K562 (cell line): Measurements from ENCODE around the gene CHPF2. TPM values are rescaled to one million over a fixed set of nuclear protein-coding genes. Genes with fewer than 3 reads are reported as not detected.

Experiments used
- ELF2 ChIP-seq: fragments of 250-450 bp; sonication (Bioruptor Pico); IDR thresholded peaks from 2 replicates; pipeline ENCODE4 v1.5.0; 2021; ENCODE audit warnings: mild to moderate bottlenecking
- EWSR1 ChIP-seq: fragments of 450-650 bp; IDR thresholded peaks from 2 replicates; pipeline ENCODE4 v1.6.1; 2018; ENCODE audit warnings: borderline replicate concordance, mild to moderate bottlenecking, low read depth, moderate library complexity; ENCODE audit not compliant: partially characterized antibody
- FUS ChIP-seq: fragments of 200-400 bp; formaldehyde crosslinking; optimal IDR thresholded peaks from 2 replicates; pipeline ENCODE3; 2017; ENCODE audit warnings: low read depth, low read length
- GATAD2A ChIP-seq: fragments of 450-650 bp; IDR thresholded peaks from 2 replicates; pipeline ENCODE4 v1.6.1; 2017
- KAT8 ChIP-seq: fragments of 450-650 bp; IDR thresholded peaks from 2 replicates; pipeline ENCODE4 v1.6.1; 2016; ENCODE audit warnings: low read depth, mild to moderate bottlenecking
- KDM2B ChIP-seq: fragments of 250-450 bp; sonication (Bioruptor Pico); IDR thresholded peaks from 2 replicates; pipeline ENCODE4 v1.8.0; 2021; ENCODE audit warnings: mild to moderate bottlenecking, moderate library complexity
- MAZ ChIP-seq, 2 experiments: fragments of 450-650 bp in 1 of 2; sonication (generic) in 1 of 2; formaldehyde crosslinking; IDR thresholded peaks in 1 of 2; conservative IDR thresholded peaks in 1 of 2; 2 replicates each; pipeline versions ENCODE4 v1.4.0 to v1.5.0; 2020; ENCODE audit warnings: mild to moderate bottlenecking in 1 of 2, missing genetic modification reagents in 1 of 2
- MECOM ChIP-seq: fragments of 250-450 bp; sonication (Bioruptor Pico); IDR thresholded peaks from 2 replicates; pipeline ENCODE4 v1.8.0; 2022; ENCODE audit warnings: inconsistent platforms
- MYBL2 ChIP-seq, 2 experiments: fragments of 450-650 bp in 1 of 2; sonication (generic) in 1 of 2; formaldehyde crosslinking in 1 of 2; IDR thresholded peaks; 2 replicates each; pipeline versions ENCODE4 v1.6.1 to v1.8.1; 2017 to 2022; ENCODE audit warnings: borderline replicate concordance in 1 of 2, inconsistent platforms in 1 of 2, low read depth in 1 of 2, mild to moderate bottlenecking in 1 of 2, missing genetic modification reagents in 1 of 2, moderate library complexity in 1 of 2
- NR3C1 ChIP-seq: sonication (generic); formaldehyde crosslinking; IDR thresholded peaks from 2 replicates; pipeline ENCODE4 v1.8.1; 2022; ENCODE audit warnings: missing genetic modification reagents
- PRPF4 ChIP-seq: fragments of 200-400 bp; formaldehyde crosslinking; IDR thresholded peaks from one replicate; pipeline ENCODE4 v1.6.1; 2017; ENCODE audit warnings: low read length, low read depth, mild to moderate bottlenecking; ENCODE audit not compliant: insufficient read depth, poor library complexity, severe bottlenecking
- PURB ChIP-seq: sonication (generic); formaldehyde crosslinking; IDR thresholded peaks from 2 replicates; pipeline ENCODE4 v1.9.0; 2021; ENCODE audit warnings: low read depth, mild to moderate bottlenecking, missing genetic modification reagents
- SAP30 ChIP-seq: fragments of 200-600 bp; sonication (generic); IDR thresholded peaks from 2 replicates; pipeline ENCODE4 v1.6.1; 2012; ENCODE audit warnings: borderline replicate concordance, low read depth, mild to moderate bottlenecking, moderate library complexity, low read length, control low read depth, inconsistent platforms; ENCODE audit not compliant: insufficient read depth, poor library complexity, severe bottlenecking
- SIRT6 ChIP-seq: IDR thresholded peaks from one replicate; pipeline ENCODE4 v1.6.1; 2012; ENCODE audit warnings: low read depth, mild to moderate bottlenecking, control low read depth, inconsistent platforms, low read length, moderate library complexity
- ZNF134 ChIP-seq: fragments of 250-450 bp; sonication (Bioruptor Pico); conservative IDR thresholded peaks from 2 replicates; pipeline ENCODE4 v1.4.0; 2020
- polyA plus RNA-seq, 8 experiments: library from polyadenylated mRNA; depleted of rRNA in 4 of 8; stranded (reverse) in 5 of 8; unstranded in 3 of 8; fragments of >200 nt; fragmentation: Nextera tagmentation in 2 of 8; fragmentation: Illumina TruSeq in 1 of 8; extraction: Ambion mirVana in 2 of 8; extraction: Trizol in 1 of 8; gene quantifications; 2 replicates each; pipeline versions ENCODE4 v1.2.1 to v1.2.3, GENCODE V29; 2011 to 2014; ENCODE audit warnings: inconsistent platforms in 1 of 8, missing spikeins in 1 of 8
- total RNA-seq, 7 experiments: library from RNA; depleted of rRNA in 6 of 7; stranded (reverse); fragments of >200 nt in 6 of 7; fragmentation: Illumina TruSeq in 2 of 7; extraction: Trizol in 2 of 7; gene quantifications; 2 replicates each; pipeline versions ENCODE4 v1.2.1 to v1.2.3, GENCODE V29; 2011 to 2021; ENCODE audit warnings: low replicate concordance in 1 of 7
- TF ChIP-seq, protein P1 (sequence below): fragments of 250-450 bp; sonication (Bioruptor Pico); IDR thresholded peaks from 2 replicates; pipeline ENCODE4 v1.5.0; 2021
- TF ChIP-seq, protein P2 (sequence below): fragments of 250-450 bp; sonication (Bioruptor Pico); IDR thresholded peaks from 2 replicates; pipeline ENCODE4 v1.5.0; 2022; ENCODE audit warnings: mild to moderate bottlenecking
- TF ChIP-seq, protein P3 (sequence below), 2 experiments: fragments of 450-650 bp in 1 of 2; sonication (generic) in 1 of 2; formaldehyde crosslinking; conservative IDR thresholded peaks; 2 replicates each; pipeline versions ENCODE4 v1.4.0 to v1.8.1; 2020 to 2022; ENCODE audit warnings: mild to moderate bottlenecking in 1 of 2, missing genetic modification reagents in 1 of 2
- TF ChIP-seq, protein P4 (sequence below): sonication (generic); formaldehyde crosslinking; IDR thresholded peaks from 2 replicates; pipeline ENCODE4 v1.9.0; 2022; ENCODE audit warnings: mild to moderate bottlenecking, missing genetic modification reagents
- TF ChIP-seq, protein P5 (sequence below): IDR thresholded peaks from 2 replicates; pipeline ENCODE4 v1.6.1; 2011; ENCODE audit warnings: borderline replicate concordance, low read depth, mild to moderate bottlenecking, moderate library complexity, low read length; ENCODE audit not compliant: insufficient read depth, poor library complexity, severe bottlenecking

The CHPF2 gene
- total and polyA plus RNA-seq, 9 of the 15 experiments (the other 6 are each of a cell fraction or from before 2014, with no cell fraction given): 0.08 to 32.8 (median 10.5) TPM

DNA sequence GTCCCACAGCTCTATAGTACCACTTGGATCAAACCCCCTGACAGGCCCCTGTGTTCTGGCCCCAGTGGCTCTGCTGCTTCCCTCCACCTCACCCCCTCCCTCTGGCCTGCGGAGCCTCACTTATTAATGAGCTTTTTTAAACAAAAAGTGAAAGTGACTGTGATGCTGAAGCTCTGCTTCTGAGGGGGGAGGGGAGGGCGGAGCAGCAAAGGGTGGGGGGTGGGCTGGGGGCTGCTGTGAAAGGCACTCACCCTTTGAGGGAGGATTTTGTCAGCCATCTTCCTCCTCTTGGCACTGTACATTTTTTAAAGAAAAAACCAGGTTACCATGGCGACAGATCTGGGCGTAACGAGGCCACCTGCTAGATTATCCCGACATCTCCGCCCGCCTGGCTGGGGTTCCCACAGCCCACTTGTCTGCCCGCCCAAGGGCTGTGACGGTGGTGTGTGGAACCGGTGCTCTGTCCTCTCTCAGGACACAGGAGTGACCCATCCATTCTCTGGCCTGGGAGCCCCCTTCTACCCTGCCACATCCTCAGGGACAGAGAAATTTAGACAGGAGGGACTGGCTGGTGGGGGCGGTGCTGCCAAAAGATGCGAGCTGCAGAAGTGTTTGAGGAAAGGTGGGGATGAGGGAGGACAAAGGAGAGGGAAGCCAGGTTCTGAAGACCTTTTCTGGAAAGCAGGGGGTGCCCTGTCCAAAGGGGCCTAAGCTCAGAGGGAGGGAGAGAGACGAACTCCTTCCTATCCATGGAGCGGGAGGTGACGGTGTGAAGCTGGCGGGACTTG, 11.3 kb downstream of the CHPF2 start (continued):
- TF ChIP-seq NR3C1 (CRISPR knock-in tag) (no peak), MAZ (CRISPR knock-in tag; conservative IDR thresholded peaks at IDR 0.05 in 1 of 2, IDR thresholded peaks at IDR 0.05 in 1 of 2) (no peak), GATAD2A (no peak), PURB (CRISPR knock-in tag) (no peak), SAP30 (no peak), ZNF134 (no peak), EWSR1 (no peak), KDM2B (no peak), FUS (no peak), PRPF4 (no peak), KAT8 (no peak), ELF2 (CRISPR knock-in tag) (no peak), SIRT6 (no peak), MECOM (CRISPR knock-in tag) (no peak), MYBL2 (IDR thresholded peaks at IDR 0.05; ENCODE audit: low read depth) (no peak), MYBL2 (CRISPR knock-in tag; IDR thresholded peaks at IDR 0.05; ENCODE audit: borderline replicate concordance) (no peak)
- TF ChIP-seq, protein P1, sequence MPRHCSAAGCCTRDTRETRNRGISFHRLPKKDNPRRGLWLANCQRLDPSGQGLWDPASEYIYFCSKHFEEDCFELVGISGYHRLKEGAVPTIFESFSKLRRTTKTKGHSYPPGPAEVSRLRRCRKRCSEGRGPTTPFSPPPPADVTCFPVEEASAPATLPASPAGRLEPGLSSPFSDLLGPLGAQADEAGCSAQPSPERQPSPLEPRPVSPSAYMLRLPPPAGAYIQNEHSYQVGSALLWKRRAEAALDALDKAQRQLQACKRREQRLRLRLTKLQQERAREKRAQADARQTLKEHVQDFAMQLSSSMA (CRISPR knock-in tag): no peak
- TF ChIP-seq, protein P2, sequence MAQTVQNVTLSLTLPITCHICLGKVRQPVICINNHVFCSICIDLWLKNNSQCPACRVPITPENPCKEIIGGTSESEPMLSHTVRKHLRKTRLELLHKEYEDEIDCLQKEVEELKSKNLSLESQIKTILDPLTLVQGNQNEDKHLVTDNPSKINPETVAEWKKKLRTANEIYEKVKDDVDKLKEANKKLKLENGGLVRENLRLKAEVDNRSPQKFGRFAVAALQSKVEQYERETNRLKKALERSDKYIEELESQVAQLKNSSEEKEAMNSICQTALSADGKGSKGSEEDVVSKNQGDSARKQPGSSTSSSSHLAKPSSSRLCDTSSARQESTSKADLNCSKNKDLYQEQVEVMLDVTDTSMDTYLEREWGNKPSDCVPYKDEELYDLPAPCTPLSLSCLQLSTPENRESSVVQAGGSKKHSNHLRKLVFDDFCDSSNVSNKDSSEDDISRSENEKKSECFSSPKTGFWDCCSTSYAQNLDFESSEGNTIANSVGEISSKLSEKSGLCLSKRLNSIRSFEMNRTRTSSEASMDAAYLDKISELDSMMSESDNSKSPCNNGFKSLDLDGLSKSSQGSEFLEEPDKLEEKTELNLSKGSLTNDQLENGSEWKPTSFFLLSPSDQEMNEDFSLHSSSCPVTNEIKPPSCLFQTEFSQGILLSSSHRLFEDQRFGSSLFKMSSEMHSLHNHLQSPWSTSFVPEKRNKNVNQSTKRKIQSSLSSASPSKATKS (CRISPR knock-in tag): no peak
- TF ChIP-seq, protein P3, sequence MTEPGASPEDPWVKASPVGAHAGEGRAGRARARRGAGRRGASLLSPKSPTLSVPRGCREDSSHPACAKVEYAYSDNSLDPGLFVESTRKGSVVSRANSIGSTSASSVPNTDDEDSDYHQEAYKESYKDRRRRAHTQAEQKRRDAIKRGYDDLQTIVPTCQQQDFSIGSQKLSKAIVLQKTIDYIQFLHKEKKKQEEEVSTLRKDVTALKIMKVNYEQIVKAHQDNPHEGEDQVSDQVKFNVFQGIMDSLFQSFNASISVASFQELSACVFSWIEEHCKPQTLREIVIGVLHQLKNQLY (CRISPR knock-in tag; conservative IDR thresholded peaks at IDR 0.05): no peak
- TF ChIP-seq, protein P4, sequence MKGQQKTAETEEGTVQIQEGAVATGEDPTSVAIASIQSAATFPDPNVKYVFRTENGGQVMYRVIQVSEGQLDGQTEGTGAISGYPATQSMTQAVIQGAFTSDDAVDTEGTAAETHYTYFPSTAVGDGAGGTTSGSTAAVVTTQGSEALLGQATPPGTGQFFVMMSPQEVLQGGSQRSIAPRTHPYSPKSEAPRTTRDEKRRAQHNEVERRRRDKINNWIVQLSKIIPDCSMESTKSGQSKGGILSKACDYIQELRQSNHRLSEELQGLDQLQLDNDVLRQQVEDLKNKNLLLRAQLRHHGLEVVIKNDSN (CRISPR knock-in tag): peak; percentile 26; the same call in 1 of the 2 replicates
- TF ChIP-seq, protein P5, sequence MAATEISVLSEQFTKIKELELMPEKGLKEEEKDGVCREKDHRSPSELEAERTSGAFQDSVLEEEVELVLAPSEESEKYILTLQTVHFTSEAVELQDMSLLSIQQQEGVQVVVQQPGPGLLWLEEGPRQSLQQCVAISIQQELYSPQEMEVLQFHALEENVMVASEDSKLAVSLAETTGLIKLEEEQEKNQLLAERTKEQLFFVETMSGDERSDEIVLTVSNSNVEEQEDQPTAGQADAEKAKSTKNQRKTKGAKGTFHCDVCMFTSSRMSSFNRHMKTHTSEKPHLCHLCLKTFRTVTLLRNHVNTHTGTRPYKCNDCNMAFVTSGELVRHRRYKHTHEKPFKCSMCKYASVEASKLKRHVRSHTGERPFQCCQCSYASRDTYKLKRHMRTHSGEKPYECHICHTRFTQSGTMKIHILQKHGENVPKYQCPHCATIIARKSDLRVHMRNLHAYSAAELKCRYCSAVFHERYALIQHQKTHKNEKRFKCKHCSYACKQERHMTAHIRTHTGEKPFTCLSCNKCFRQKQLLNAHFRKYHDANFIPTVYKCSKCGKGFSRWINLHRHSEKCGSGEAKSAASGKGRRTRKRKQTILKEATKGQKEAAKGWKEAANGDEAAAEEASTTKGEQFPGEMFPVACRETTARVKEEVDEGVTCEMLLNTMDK: no peak
